Muscle layer of colon (tissue), 2 donors: Measurements from ENCODE around the gene LSP1.

Experiments used
- H3K27ac ChIP-seq: one replicate; pipeline ENCODE4 v1.7.0; 2013; ENCODE audit warnings: low read depth, mild to moderate bottlenecking, low read length, moderate library complexity
- H3K27me3 ChIP-seq, 2 donors: one replicate each; pipeline ENCODE4 v1.7.0; 2013; ENCODE audit warnings: low read length in 2 of 2, mild to moderate bottlenecking in 2 of 2; ENCODE audit not compliant: insufficient read depth in 2 of 2, control insufficient read depth in 1 of 2
- H3K36me3 ChIP-seq: one replicate; pipeline ENCODE4 v1.7.0; 2013; ENCODE audit warnings: mild to moderate bottlenecking, low read length; ENCODE audit not compliant: insufficient read depth
- H3K4me1 ChIP-seq: one replicate; pipeline ENCODE4 v1.7.0; 2013; ENCODE audit warnings: mild to moderate bottlenecking, low read length; ENCODE audit not compliant: insufficient read depth
- H3K4me3 ChIP-seq, 2 donors: one replicate each; pipeline ENCODE4 v1.7.0; 2013; ENCODE audit warnings: low read length in 2 of 2, low read depth in 1 of 2, mild to moderate bottlenecking in 1 of 2, moderate library complexity in 1 of 2
- H3K9ac ChIP-seq: one replicate; pipeline ENCODE4 v1.7.0; 2013; ENCODE audit warnings: low read length
- H3K9me3 ChIP-seq: one replicate; pipeline ENCODE4 v1.7.0; 2013; ENCODE audit warnings: mild to moderate bottlenecking, low read length
- donor health status: abdominal sarcoma.
- donor health status: Adenocarcinoma of cecum.

LSP1 gene

GRCh38 chr11:1815751-1816150 lies 37.1 kb upstream of the LSP1 start:
- no peak overlapping the region for H3K27ac ChIP-seq
- H3K36me3 ChIP-seq, result no peaks in the 10 kb centered on the region
- no peaks in the 10 kb centered on the region for H3K27me3 ChIP-seq
- no peak overlapping the region for H3K4me3 ChIP-seq
- no peaks in the 10 kb centered on the region for H3K4me1 ChIP-seq
- no peak overlapping the region for H3K9ac ChIP-seq
- H3K9me3 ChIP-seq, result peaks cover 5% of the 10 kb centered on the region

GRCh38 chr11:1817000-1817399 lies 35.9 kb upstream of the LSP1 start:
- Histone ChIP-seq H3K4me1 (no peaks in the 10 kb centered on the region), H3K36me3 (no peaks in the 10 kb centered on the region), H3K9ac (no peak overlapping the region), H3K27ac (no peak overlapping the region), H3K27me3 (no peaks in the 10 kb centered on the region), H3K4me3 (no peak overlapping the region), H3K9me3 (peaks cover 5% of the 10 kb centered on the region)

DNA sequence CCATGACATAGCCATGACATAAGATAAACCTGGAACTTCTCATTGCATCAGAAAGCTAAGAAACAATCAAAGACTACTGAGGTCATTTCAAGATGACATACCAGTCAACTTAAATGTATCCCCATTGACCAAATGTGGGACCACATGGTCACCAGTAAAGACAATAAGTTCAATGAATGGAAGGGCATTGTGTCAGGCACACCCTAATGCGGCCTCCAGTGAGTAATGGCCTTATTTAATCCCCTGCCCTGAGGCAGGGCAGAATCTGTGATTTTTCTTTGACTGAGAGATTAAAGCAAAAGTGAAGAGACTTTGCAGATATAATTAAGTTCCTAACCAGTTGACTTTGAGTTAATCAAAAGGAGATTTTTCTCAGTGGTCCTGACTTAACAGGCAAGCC lies 35.4 kb upstream of the LSP1 start:
- no peak overlapping the region for H3K9ac ChIP-seq
- H3K27ac ChIP-seq, result no peak overlapping the region
- H3K36me3 ChIP-seq, result no peaks in the 10 kb centered on the region
- H3K9me3 ChIP-seq, result peaks cover 5% of the 10 kb centered on the region
- H3K4me3 ChIP-seq, result no peak overlapping the region
- no peaks in the 10 kb centered on the region for H3K27me3 ChIP-seq
- H3K4me1 ChIP-seq, result no peaks in the 10 kb centered on the region

- Histone ChIP-seq H3K36me3 (no peaks in the 10 kb centered on the region), H3K27ac (no peak overlapping the region), H3K9me3 (peaks cover 5% of the 10 kb centered on the region), H3K4me3 (no peak overlapping the region), H3K4me1 (no peaks in the 10 kb centered on the region), H3K9ac (no peak overlapping the region), H3K27me3 (no peaks in the 10 kb centered on the region)
Measured at GRCh38 chr11:1819074-1819473, 33.8 kb upstream of the LSP1 start.

GRCh38 chr11:1820463-1821325 lies 32.2 kb upstream of the LSP1 start:
- Histone ChIP-seq H3K4me1 (no peaks in the 10 kb centered on the region), H3K9me3 (peaks cover 5% of the 10 kb centered on the region), H3K27me3 (peaks cover 0 to under 1% of the 10 kb centered on the region in 2 donors), H3K36me3 (no peaks in the 10 kb centered on the region), H3K27ac (no peak overlapping the region), H3K4me3 (no peak overlapping the region), H3K9ac (no peak overlapping the region)

- Histone ChIP-seq H3K9ac (no peak overlapping the region), H3K27me3 (peaks cover 0 to 3% of the 10 kb centered on the region in 2 donors), H3K4me1 (no peaks in the 10 kb centered on the region), H3K9me3 (peaks cover 5% of the 10 kb centered on the region), H3K27ac (no peak overlapping the region), H3K36me3 (no peaks in the 10 kb centered on the region), H3K4me3 (no peak overlapping the region)
Measured at GRCh38 chr11:1821562-1821961, 31.3 kb upstream of the LSP1 start.

DNA sequence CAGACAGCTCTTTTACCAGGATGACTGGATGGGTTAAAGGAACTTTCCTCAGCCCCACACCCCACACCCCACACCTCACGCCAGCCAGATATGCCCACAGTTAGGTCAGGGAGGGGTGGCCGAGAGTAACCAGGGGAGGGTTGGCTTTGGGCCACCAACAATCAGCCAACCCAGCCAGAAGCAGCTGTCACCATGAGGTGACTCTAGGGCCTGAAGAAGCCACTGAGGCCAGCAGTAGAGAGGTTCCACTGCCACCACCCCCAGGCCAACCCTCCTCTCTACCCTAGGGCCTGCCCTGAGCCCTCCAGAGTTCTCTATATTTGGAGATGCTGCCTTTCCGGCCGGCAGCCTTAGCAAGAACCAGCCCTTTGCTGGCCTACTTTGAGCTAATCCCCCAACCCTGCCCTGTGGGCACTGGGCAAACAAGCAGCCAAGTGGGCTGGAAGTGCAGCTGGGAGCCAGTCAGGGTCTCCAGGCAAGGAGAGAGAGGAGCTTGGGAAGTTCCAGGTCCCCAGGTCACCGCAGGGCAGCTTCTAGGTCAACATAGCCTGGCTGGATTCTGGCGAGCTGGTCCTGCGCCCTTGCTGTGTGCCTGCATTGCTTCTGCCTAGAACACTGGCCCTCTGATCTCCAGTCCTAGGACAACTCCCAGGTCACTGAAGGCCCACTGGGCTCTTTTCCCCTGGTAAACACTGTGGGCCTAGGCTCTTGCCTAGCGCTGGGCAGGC lies 30.1 kb upstream of the LSP1 start:
- Histone ChIP-seq H3K4me1 (no peaks in the 10 kb centered on the region), H3K9me3 (peaks cover 5% of the 10 kb centered on the region), H3K27ac (no peak overlapping the region), H3K9ac (no peak overlapping the region), H3K36me3 (no peaks in the 10 kb centered on the region), H3K4me3 (no peak overlapping the region), H3K27me3 (peaks cover 0 to 3% of the 10 kb centered on the region in 2 donors)

GRCh38 chr11:1823376-1824220 lies 29.3 kb upstream of the LSP1 start:
- Histone ChIP-seq H3K27me3 (peaks cover 0 to 3% of the 10 kb centered on the region in 2 donors), H3K27ac (no peak overlapping the region), H3K4me1 (no peaks in the 10 kb centered on the region), H3K9me3 (peaks cover 5% of the 10 kb centered on the region), H3K36me3 (no peaks in the 10 kb centered on the region), H3K4me3 (no peak overlapping the region), H3K9ac (no peak overlapping the region)

DNA sequence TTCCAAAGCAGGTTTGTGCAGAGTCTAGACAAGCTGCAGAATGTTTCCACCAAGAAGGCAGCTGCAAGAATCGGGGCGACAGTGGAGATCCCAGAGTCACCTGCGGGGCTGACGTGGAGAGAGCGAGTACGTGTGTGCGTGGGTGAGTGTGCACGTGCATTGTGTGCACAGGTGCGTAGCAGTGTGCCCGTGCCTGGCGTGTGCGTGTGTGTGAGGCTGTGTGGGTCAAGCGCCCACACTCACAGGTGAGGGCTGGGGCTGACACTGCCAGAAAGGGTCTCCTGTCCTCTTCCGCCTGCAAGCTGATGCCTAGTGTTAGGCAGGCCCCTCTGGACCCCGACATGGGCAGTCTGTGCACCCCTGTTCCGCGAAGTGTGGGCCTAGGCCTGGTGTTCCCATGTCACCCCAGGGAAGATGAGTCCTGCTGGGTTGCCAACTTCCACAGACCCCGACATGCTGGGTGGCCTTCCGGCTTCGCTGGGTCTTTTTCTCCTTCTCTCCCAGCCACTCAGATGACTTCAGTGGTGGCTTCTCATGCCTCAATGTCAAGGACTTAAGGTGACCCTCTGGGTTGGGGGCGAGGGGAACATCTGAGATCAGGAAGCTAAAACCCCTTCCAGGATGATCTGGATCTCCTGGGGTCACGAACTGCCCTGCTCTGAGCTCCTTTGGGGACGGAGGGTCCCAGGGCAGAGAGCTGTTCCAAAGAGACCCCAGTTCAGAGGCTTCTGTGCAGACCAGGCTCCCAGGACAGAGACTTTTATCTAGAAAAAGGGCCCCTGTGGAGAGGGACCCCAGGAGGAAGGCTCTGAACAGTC lies 28.5 kb upstream of the LSP1 start:
- Histone ChIP-seq H3K36me3 (no peaks in the 10 kb centered on the region), H3K4me1 (no peaks in the 10 kb centered on the region), H3K4me3 (no peak overlapping the region), H3K27ac (no peak overlapping the region), H3K9ac (no peak overlapping the region), H3K9me3 (no peaks in the 10 kb centered on the region), H3K27me3 (peaks cover 0 to 7% of the 10 kb centered on the region in 2 donors)

DNA sequence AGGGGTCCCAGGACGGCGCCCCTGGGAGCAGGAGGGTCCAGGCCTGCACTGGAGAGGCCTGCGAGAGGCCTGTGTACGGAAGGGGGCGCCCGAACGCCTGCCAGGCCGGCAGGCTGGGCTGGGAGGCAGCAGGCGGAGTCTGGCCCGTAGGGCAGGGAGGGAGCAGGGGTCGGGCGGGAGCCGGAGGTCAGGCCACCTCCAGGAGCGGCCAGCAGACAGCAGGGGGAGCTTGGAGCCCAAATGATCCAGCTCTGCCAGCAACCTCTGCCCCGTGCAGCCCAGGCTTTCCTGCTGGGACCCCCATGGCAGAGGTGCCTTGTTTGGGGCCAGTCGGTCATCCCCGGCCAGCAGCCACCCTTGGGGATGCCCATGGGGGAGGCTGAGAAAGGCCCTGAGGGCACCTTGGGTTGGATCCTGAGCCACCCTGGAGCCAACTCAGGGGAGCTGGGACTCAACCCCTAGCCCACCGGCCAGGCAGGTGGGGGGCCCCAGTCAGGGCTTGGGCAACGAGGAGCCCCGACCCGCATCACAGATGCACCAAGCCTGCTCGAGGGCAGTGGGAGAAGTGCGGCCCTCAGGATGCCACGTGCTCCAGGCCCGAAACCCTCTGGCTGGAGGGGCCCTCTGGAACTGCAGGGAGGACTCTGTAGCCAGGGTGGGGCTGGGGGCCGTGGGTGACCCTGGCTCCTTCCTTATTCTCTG lies 27.7 kb upstream of the LSP1 start:
- Histone ChIP-seq H3K9ac (no peak overlapping the region), H3K4me3 (no peak overlapping the region), H3K4me1 (no peaks in the 10 kb centered on the region), H3K36me3 (no peaks in the 10 kb centered on the region), H3K9me3 (no peaks in the 10 kb centered on the region), H3K27me3 (peaks cover 0 to 13% of the 10 kb centered on the region in 2 donors), H3K27ac (no peak overlapping the region)
